KOPT-K1 (cell line): ENCODE results near the gene TEX29.

Source experiments
- H3K27ac ChIP-seq: fragments of 200-600 bp; sonication (generic); 2 replicates; pipeline ENCODE4 v1.5.1; 2016; ENCODE audit warnings: antibody characterized with exemption, mild to moderate bottlenecking, low read depth, low read length; ENCODE audit not compliant: poor library complexity, severe bottlenecking
- H3K36me3 ChIP-seq: fragments of 200-600 bp; sonication (generic); 2 replicates; pipeline ENCODE4 v1.5.1; 2017; ENCODE audit warnings: antibody characterized with exemption, mild to moderate bottlenecking, low read length, moderate library complexity; ENCODE audit not compliant: insufficient read depth
- H3K9me3 ChIP-seq: fragments of 200-600 bp; sonication (generic); 2 replicates; pipeline ENCODE4 v1.5.1; 2017; ENCODE audit warnings: antibody characterized with exemption, low read length, mild to moderate bottlenecking; ENCODE audit not compliant: insufficient read depth, poor library complexity, severe bottlenecking

The TEX29 gene

DNA sequence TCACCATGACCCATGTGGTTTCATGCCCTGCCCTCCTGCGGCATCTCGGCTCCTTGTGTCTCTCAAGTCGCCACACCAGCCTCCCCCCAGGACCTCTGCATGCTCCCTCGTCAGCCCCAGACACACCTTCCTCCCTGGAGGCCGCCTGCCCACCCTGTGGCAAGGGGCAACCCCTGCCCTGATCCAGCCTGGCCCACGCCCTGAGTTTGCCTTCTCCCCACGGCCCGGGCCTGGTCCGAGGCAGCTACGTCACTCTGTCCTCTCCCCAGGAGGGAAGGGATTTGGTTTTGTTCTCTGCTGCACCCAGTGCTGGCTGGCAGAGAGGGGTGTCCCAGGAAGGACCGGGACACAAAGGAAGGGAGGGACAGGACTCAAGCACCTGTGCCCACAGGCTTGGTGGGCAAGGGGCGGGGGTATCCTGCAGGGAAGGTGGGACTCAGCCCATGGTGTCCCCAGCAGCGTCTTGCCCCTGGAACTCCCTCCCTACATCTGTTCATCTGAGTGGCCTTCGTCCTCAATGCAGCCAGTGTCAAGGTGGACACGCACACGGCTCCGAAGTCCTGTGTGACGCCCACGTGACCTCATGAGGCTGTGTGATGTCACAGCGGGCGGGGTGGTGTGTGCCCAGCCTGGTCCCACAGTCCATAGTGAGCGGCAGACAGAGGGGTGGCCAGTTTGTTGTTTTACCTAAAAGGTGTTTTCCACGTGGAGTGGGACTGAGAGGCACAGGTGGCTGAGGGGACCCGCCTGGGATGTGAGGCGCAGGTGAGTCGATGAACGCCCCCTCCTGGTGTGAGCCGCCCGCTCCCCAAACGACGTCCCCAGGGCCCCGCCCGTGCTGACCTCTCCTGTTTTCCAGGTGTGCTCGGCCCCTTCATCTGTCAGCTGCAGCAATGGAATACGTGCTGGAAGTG lies at the start of gene TEX29:
TSS of gene TEX29 (plus strand) at position 645 of the 914 bp plus-strand sequence. CDS start at position 894, 249 bp downstream.
- Histone ChIP-seq H3K36me3 (peaks cover 10% of the 10 kb centered on the region), H3K27ac (no peak within 1 kb of the TSS), H3K9me3 (no peaks in the 10 kb centered on the region)

DNA sequence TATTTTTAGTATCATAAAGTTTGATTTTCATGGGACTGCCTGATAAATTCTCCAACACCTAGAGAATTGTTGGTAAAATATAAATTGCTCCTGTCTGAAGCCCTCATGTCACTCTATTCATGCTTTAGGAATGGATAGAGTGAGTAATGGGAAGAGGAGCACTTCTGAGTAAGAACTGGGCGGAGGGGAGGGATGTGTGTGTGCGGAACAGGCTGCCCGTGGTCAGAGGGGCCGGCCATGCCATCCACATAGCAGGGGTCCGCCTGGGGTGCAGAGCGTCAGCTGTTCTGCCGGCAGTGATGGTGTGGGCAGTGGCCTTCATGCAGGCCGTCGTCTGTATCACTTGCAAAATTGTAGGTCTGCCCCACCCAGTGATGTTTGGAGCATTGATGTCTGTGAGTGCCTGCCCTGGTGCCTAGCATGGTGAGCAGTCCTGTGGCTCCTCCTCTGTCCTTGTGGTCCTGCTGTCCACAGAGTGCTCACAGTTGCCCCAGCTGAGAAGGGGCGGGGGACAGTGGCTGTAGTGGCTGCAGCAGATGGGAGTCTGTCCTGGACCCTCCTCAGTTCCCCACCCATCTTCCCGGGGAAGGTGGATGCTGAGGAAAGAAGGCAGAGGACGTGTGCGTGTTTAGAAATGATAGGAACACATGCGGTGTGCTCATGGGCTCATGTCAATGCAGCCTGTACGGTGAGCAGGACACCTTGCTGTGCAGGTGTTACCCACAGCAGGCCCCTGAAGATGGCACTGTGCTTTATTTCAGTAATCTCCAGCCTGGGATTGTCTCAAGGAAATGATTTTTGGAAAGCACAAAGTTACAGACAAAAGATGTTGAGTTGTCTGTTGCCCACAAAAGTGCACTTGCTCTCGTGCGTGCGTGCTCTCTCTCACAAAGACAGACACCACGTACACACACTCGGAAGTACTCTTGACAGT lies 49.4 kb upstream of the TEX29 start:
- Histone ChIP-seq H3K36me3 (peaks cover 97% of the 10 kb centered on the region), H3K9me3 (no peaks in the 10 kb centered on the region), H3K27ac (no peak overlapping the region)

- Histone ChIP-seq H3K27ac (no peak overlapping the region), H3K9me3 (no peaks in the 10 kb centered on the region), H3K36me3 (peaks cover 97% of the 10 kb centered on the region)
Observed at GRCh38 chr13:111272117-111272516, 48.3 kb upstream of the TEX29 start.

DNA sequence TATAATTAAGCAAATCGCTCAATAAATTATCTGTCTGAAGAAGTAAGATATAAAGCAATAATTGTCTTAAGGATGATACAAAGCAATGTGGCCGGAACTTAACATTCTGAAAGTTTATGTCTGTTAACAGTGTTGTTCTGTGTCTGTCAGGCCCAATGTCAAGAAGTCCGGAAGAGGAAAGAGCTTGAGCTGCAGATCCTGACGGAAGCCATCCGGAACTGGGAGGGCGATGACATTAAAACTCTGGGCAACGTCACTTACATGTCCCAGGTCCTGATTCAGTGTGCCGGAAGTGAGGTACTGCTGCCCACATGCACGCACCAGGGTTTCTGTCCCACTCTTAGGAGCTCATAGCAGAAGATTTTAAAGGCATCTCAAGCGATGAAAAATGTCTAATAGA lies 45.1 kb upstream of the TEX29 start:
- Histone ChIP-seq H3K9me3 (no peaks in the 10 kb centered on the region), H3K36me3 (peaks cover 96% of the 10 kb centered on the region), H3K27ac (no peak overlapping the region)

- H3K9me3 ChIP-seq = no peaks in the 10 kb centered on the region
- H3K27ac ChIP-seq = no peak overlapping the region
- H3K36me3 ChIP-seq = peaks cover 96% of the 10 kb centered on the region
Observed at GRCh38 chr13:111275995-111276618, 44.3 kb upstream of the TEX29 start.

DNA sequence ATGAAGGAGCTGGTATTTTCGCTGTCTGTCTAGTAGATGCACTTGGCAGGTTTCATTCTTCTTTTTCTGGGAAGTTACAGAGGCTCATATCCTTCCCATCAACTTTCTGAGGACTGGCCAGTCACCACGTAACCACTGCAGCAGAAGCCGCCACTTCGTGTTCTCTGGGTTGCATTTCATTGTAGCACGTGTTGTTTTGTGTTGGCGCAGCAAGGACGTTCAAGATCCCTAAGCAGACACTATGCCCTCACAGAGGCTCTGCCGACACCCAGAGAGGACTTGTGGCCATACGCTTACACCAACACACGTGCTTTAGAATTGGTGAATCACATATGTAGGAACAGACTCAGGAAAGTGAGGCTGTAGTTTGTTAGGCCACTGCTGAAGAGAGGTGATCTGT lies 42.2 kb upstream of the TEX29 start:
- Histone ChIP-seq H3K36me3 (peaks cover 96% of the 10 kb centered on the region), H3K9me3 (no peaks in the 10 kb centered on the region), H3K27ac (no peak overlapping the region)

DNA sequence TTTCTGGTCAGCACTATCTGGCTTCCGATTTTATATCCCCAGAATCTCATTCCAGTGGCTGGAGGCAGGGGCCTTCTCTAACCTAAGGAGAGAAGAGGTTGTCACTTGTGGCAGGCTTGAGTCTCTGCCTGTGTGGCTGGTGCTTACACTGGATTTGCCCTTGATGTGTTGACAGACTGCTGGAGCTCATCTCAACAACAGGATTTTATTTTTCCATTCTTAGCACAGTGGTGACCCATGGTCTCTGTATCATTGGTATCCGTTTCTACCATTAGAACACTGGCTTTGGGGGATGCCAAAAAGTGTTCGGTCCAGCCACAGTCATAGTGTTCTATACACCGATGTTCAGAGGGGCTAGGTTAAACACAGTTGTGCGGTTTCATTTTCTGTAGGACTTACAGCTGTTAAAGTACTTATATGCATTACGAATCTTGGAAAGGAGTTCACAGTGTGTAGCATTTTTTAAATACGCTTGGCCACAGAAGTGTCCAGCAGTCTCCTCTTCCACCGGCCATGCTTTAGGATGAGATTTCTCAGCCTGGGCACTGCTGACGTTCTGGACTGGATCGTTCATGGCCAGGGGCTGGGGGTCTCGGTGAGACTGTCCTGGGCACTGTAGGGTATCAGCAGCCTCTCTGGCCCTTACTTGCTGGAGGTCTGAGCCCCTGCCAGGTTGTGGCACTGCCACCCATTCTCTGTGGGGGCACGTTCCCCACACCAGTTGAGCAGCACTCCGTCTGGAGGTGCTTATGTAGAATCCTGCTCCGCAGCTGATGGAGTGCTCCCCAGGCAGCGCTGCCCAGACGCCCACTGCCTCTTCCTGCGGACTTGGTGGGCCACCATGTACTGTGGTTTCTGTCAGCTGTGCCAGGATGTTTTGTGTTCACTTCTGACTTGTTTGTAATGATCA lies 41.4 kb upstream of the TEX29 start:
- H3K27ac ChIP-seq = no peak overlapping the region
- H3K36me3 ChIP-seq = peaks cover 96% of the 10 kb centered on the region
- no peaks in the 10 kb centered on the region for H3K9me3 ChIP-seq

- no peaks in the 10 kb centered on the region for H3K9me3 ChIP-seq
- no peak overlapping the region for H3K27ac ChIP-seq
- peaks cover 96% of the 10 kb centered on the region for H3K36me3 ChIP-seq
Observed at GRCh38 chr13:111280226-111280625, 40.2 kb upstream of the TEX29 start.

DNA sequence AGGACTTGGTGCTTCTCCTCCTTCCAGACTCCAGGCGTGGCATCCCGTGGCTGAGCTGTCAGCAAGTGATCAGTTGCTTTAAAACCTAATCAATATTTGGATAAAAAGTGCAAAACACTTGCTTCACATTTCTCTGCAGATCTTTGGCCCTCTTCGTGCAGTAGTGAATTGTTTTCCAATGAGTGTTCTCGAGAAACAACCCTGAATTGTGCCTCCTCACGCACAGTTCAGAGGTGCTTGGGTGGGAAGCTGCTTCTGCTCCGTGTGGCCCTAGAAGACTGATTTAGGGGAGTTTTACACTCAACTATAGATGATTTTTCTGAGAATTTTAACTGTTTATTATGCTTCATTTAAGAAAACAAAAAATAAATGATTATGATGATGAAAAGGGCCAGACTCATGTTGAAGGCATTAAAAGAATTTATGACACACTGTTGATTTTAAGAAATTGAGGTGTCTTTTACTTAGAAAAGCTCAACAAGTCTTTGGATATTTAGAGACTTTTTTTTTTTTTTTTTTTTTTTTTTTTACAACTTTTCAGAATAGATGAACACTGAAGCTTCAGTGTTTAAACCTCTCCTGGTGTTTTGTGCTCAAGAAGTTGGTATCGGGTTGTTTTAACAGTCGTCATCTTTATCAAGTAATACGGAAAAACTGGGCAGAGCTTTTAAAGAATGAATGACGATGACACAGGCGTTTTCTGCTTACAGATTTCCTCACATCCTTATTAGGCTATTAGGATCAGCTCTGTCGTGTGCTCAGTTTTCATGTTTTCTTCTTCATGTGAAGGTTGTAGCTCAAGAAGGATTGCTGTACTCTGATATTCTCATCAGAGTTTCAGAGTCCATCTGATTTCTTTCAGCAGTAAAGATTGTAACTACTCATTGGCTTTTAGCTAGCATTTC lies 39.5 kb upstream of the TEX29 start:
- H3K27ac ChIP-seq = no peak overlapping the region
- no peaks in the 10 kb centered on the region for H3K9me3 ChIP-seq
- H3K36me3 ChIP-seq = peaks cover 96% of the 10 kb centered on the region

- peaks cover 96% of the 10 kb centered on the region for H3K36me3 ChIP-seq
- no peaks in the 10 kb centered on the region for H3K9me3 ChIP-seq
- H3K27ac ChIP-seq = no peak overlapping the region
Observed at GRCh38 chr13:111281751-111282311, 38.6 kb upstream of the TEX29 start.

DNA sequence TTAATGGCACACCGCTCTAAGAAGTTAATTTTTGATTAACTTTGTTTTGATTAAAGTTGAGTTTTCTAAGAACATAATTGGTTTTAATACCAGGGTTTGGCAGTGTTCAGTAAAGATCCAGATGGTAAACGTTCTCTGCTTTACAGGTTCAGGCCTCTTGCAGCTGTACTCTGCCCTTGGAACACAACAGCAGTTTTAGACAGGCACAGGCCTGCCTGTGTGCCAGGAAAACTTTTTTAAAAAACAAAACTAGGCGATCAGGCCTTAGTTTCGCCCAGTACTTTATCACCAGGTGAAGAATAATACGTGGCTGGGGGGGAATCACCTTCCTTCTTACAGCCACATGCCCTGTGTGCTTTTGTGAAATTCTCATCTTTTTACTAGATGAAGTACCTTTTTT lies 38.0 kb upstream of the TEX29 start:
- no peaks in the 10 kb centered on the region for H3K9me3 ChIP-seq
- peaks cover 96% of the 10 kb centered on the region for H3K36me3 ChIP-seq
- no peak overlapping the region for H3K27ac ChIP-seq

- Histone ChIP-seq H3K9me3 (no peaks in the 10 kb centered on the region), H3K36me3 (peaks cover 96% of the 10 kb centered on the region), H3K27ac (no peak overlapping the region)
Observed at GRCh38 chr13:111282997-111283396, 37.4 kb upstream of the TEX29 start.

DNA sequence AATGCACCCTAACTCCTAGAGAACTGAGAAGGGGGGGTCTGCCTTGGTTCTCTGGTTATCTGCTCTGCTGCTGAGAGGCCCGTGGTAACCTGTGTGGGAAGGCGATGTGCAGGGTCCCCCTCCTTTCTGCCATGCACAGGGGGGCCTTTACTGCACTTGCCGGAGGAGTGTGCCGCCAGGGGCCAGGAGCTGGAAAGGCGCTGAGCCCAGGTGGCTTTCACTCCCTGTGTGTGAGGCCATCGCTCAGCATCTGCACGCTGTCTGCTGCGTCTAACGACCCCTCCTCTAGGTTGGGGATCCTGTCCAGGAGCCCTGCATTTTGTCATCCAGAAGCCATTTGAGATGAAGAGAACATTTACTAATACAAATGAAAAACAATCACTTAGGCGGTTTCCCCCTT lies 37.0 kb upstream of the TEX29 start:
- H3K27ac ChIP-seq = no peak overlapping the region
- peaks cover 96% of the 10 kb centered on the region for H3K36me3 ChIP-seq
- no peaks in the 10 kb centered on the region for H3K9me3 ChIP-seq
